ENCODE measurements around the gene NAA25.

NAA25 gene

DNA sequence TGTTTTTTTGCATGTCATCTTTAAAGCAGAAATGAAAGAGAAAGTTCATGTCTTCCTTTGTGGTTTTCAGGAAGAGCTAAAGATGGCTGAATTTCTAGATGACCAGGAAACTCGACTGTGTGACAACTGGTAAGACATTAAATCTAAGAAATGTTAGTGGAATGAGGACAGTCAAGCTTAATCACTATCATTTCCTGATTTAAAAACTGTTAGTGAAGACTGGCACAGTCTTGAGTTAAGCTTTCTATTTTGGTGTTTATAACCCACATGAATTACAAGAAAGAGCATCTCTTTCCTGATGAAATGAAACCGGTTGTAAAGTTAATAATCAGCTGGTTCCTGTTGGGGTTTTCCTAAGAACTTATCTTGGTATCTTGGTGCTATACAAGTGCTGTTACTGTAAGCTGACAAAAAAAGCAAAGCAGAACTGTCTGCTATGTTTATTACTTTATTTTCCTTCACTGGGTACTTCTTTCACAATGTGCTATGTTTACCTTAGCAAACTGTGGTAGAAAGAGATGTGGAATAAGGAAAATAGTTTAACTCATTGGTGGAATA, 21.9 kb upstream of the NAA25 start:
- H3K36me3 ChIP-seq (ENCODE audit: control insufficient read depth, insufficient read depth, low read length), result peaks cover 14% of the 10 kb centered on the region
- H3K9me3 ChIP-seq (ENCODE audit: control insufficient read depth, insufficient read depth, low read depth, low read length), result no peaks in the 10 kb centered on the region
- H3K9ac ChIP-seq (ENCODE audit: low read length), result no peak overlapping the region
- H3K4me3 ChIP-seq (ENCODE audit: low read depth, low read length), result no peak overlapping the region
- no peaks in the 10 kb centered on the region for H3K27me3 ChIP-seq (ENCODE audit: control insufficient read depth, insufficient read depth, low read length)
- no peak overlapping the region for H3K27ac ChIP-seq (ENCODE audit: low read depth, low read length)
- H3K4me1 ChIP-seq (ENCODE audit: control insufficient read depth, insufficient read depth, low read length), result 0 out of 2 replicates have a peak, but pooled peaks cover 2% of the 10 kb centered on the region

DNA sequence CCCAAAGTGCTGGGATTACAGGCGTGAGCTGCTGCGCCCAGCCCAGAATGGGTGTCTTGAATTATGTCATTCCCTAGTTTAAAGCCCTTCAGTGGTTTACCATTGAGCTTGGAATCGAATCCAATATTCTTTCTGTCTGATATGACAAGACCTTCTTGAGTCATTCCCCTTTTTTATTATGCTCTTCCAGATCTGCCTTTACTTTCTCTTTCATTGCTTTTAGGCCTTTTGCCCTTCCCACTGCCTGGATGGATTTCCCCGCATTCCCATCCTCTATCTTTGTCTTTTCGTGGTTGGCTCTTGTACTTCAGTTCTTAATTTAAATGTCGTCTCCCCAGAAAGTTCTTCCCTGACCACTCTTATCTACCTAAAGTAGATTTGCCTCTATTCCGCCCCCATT, 18.3 kb upstream of the NAA25 start:
- no peak overlapping the region for H3K4me3 ChIP-seq (ENCODE audit: low read depth, low read length)
- no peak overlapping the region for H3K27ac ChIP-seq (ENCODE audit: low read depth, low read length)
- peaks cover 12% of the 10 kb centered on the region for H3K4me1 ChIP-seq (ENCODE audit: control insufficient read depth, insufficient read depth, low read length)
- no peaks in the 10 kb centered on the region for H3K9me3 ChIP-seq (ENCODE audit: control insufficient read depth, insufficient read depth, low read depth, low read length)
- peaks cover 3% of the 10 kb centered on the region; the same call in 1 of the 2 replicates for H3K36me3 ChIP-seq (ENCODE audit: control insufficient read depth, insufficient read depth, low read length)
- no peaks in the 10 kb centered on the region for H3K27me3 ChIP-seq (ENCODE audit: control insufficient read depth, insufficient read depth, low read length)
- no peak overlapping the region for H3K9ac ChIP-seq (ENCODE audit: low read length)

DNA sequence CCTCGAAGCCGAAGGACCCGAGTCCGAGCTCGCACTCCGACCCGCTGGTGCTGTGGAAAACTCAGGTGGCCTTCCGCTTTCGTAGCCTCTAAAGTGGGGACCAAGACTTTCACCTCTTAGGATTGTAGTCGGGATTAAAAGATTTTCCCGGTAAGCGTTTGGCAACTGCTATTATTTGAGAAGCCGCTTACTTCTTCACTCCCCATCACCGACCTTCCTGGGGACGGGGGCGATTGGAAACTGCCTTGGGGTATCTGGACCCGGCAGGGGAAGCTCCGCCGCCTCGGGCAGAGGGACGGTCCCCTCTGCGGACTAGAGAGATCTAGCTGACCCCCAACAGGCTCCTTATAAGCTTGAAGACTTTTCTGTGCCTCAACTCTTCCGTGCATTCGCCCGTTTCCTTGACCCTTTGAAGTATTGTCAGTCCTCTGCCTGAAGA, 17.4 kb upstream of the NAA25 start:
- Histone ChIP-seq H3K4me3 (ENCODE audit: low read depth, low read length) (peak overlapping the region; percentile 78), H3K4me1 (ENCODE audit: control insufficient read depth, insufficient read depth, low read length) (peaks cover 15% of the 10 kb centered on the region), H3K9me3 (ENCODE audit: control insufficient read depth, insufficient read depth, low read depth, low read length) (no peaks in the 10 kb centered on the region), H3K9ac (ENCODE audit: low read length) (peak overlapping the region; percentile 77), H3K27ac (ENCODE audit: low read depth, low read length) (no peak overlapping the region; the same call in 1 of the 2 replicates), H3K36me3 (ENCODE audit: control insufficient read depth, insufficient read depth, low read length) (peaks cover 3% of the 10 kb centered on the region; the same call in 1 of the 2 replicates), H3K27me3 (ENCODE audit: control insufficient read depth, insufficient read depth, low read length) (no peaks in the 10 kb centered on the region)

DNA sequence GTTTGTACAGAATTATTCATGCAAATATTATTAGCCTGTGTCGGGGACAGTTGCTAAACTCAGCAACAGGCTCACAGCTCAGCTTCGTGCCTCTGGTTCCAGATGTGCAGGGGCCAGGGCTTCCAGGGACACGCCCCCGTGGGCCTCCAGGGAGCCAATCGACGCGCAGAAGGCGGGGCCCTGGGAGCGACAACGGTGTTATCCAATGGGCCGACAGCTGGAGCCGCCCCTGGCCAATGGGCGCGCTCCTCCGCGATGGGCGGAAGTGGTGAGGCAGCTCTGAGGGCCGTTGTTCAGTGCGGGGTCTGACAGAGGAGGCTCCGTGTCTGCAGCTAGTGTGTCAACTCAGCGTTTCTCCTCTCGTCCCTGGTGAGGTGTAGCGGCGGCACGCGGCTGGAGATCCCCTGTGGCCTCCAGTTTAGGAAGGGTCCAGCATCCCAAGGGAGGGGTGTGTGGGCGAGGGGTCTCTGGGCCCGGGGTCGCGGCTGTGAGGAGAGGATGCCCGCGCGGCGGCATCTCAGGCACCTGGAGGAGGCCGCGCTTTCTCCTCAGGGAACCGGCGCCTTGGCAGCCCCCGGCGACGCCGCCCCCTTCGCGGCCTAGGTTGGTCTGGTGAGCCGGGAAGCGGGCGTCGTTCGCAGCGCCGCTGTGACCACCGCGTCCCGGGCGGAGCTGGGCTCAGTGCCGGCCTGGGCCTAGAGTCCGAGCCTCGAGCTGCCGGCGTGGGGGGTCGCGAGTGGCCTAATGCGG, 16.8 kb upstream of the NAA25 start, which contains the start of gene TRAFD1:
Gene TRAFD1 (plus strand): TSS at position 311 of the 750 bp plus-strand sequence. CDS start 4,963 bp downstream, outside the sequence.
- no peak within 1 kb of the TSS; the same call in 1 of the 2 replicates for H3K27ac ChIP-seq (ENCODE audit: low read depth, low read length)
- peak within 1 kb of the TSS; percentile 78 for H3K4me3 ChIP-seq (ENCODE audit: low read depth, low read length)
- peak within 1 kb of the TSS; percentile 77 for H3K9ac ChIP-seq (ENCODE audit: low read length)
- no peaks in the 10 kb centered on the region for H3K36me3 ChIP-seq (ENCODE audit: control insufficient read depth, insufficient read depth, low read length)
- peaks cover 15% of the 10 kb centered on the region for H3K4me1 ChIP-seq (ENCODE audit: control insufficient read depth, insufficient read depth, low read length)
- no peaks in the 10 kb centered on the region for H3K9me3 ChIP-seq (ENCODE audit: control insufficient read depth, insufficient read depth, low read depth, low read length)
- no peaks in the 10 kb centered on the region for H3K27me3 ChIP-seq (ENCODE audit: control insufficient read depth, insufficient read depth, low read length)

DNA sequence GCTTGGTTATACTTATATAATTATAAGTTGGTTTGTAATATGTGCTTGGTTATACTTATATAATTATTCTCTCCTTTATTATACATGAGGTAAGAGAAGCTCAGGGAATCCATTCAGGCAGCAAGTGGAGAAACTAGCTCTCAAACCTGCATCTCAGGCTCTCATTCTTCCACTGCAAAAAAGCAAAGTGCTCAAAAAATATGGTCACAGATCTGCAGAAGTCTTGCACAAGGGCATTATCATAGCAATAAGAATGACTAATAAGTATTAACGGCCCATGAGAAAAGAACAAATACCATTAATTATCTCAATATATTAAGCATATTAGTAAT, 16.3 kb upstream of the NAA25 start:
- no peaks in the 10 kb centered on the region for H3K36me3 ChIP-seq (ENCODE audit: control insufficient read depth, insufficient read depth, low read length)

DNA sequence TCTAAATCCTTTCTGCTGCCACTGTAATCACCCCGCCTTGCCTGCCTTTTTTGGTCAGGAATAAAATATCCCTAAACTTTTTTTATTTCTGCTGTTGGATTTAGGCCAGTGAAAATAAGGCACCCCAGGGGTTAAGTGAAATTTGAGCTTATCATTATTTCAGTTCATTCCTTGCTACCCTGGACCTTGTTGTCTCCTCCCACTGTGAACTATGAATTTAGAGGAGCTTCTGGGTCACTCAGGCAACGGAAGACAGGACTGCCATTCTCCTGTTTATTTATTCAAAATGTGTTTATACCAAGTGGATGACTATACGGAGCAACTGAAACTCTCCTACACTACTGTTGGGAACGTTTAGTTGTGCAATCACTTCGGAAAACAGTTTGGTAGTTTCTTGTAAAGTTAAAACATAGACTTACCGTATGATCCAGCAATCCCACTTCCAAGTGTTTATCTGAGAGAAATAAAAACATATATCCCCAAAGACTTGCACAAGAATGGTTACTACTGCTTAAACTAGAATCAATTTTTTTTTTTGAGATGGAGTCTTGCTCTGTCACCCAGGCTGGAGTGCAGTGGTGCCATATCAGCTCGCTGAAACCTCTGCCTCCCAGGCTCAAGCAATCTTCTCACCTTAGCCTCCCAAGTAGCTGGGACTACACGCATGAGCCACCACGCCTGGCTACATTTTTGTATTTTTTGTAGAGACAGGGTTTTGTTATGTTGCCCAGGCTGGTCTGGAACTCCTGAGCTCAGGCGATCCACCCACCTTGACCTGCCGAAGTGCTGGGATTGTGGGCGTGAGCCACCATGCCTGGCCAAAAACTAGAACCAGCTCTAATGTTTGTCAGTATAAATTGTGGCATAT, 14.5 kb upstream of the NAA25 start:
- Histone ChIP-seq H3K27ac (ENCODE audit: low read depth, low read length) (no peak overlapping the region), H3K4me3 (ENCODE audit: low read depth, low read length) (no peak overlapping the region), H3K9ac (ENCODE audit: low read length) (no peak overlapping the region), H3K9me3 (ENCODE audit: control insufficient read depth, insufficient read depth, low read depth, low read length) (no peaks in the 10 kb centered on the region), H3K36me3 (ENCODE audit: control insufficient read depth, insufficient read depth, low read length) (no peaks in the 10 kb centered on the region), H3K4me1 (ENCODE audit: control insufficient read depth, insufficient read depth, low read length) (peaks cover 15% of the 10 kb centered on the region), H3K27me3 (ENCODE audit: control insufficient read depth, insufficient read depth, low read length) (no peaks in the 10 kb centered on the region)

More for the DNA sequence above, 16.3 kb upstream of the NAA25 start:
- H3K9ac ChIP-seq (ENCODE audit: low read length), result no peak overlapping the region
- H3K4me1 ChIP-seq (ENCODE audit: control insufficient read depth, insufficient read depth, low read length), result peaks cover 15% of the 10 kb centered on the region
- H3K27me3 ChIP-seq (ENCODE audit: control insufficient read depth, insufficient read depth, low read length), result no peaks in the 10 kb centered on the region
- H3K4me3 ChIP-seq (ENCODE audit: low read depth, low read length), result no peak overlapping the region
- H3K27ac ChIP-seq (ENCODE audit: low read depth, low read length), result no peak overlapping the region
- no peaks in the 10 kb centered on the region for H3K9me3 ChIP-seq (ENCODE audit: control insufficient read depth, insufficient read depth, low read depth, low read length)

DNA sequence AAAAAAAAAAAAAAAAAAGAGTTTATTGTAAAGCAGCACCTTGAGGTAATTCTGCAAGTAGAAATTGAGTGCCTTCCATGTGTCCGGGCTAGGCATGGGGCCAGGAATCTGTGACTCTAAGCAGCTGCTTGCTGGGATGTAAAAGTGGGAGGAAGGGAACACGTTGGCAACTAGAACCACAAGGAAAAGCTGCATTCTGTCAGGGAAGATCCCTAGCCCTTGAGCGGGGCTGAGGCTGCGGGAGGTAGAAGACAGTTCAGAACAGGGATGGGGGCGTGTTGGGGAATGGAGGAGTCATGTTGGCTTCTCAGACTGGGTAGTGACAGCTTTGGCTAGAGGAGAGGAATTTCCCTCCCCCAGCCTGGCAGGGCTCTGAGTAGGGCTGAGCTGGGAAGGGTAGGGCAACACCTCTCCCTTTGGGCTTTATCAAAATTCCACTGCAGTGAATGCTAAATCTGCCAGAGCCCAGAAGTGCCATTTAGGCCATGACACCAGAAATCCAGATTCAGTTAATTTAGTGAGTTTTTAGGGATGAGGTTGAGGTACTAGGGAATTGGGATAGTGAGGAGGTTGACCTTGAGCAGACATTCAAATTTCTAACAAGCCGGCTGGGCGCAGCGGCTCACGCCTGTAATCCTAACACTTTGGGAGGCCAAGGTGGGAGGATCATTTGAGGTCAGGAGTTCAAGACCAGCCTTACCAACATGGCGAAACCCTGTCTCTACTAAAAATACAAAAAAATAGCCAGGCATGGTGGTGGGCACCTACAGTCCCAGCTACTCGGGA, 13.4 kb upstream of the NAA25 start:
- no peak overlapping the region for H3K4me3 ChIP-seq (ENCODE audit: low read depth, low read length)
- H3K9me3 ChIP-seq (ENCODE audit: control insufficient read depth, insufficient read depth, low read depth, low read length), result no peaks in the 10 kb centered on the region
- H3K27ac ChIP-seq (ENCODE audit: low read depth, low read length), result no peak overlapping the region
- H3K36me3 ChIP-seq (ENCODE audit: control insufficient read depth, insufficient read depth, low read length), result no peaks in the 10 kb centered on the region
- H3K9ac ChIP-seq (ENCODE audit: low read length), result no peak overlapping the region
- no peaks in the 10 kb centered on the region for H3K27me3 ChIP-seq (ENCODE audit: control insufficient read depth, insufficient read depth, low read length)
- H3K4me1 ChIP-seq (ENCODE audit: control insufficient read depth, insufficient read depth, low read length), result peaks cover 15% of the 10 kb centered on the region

DNA sequence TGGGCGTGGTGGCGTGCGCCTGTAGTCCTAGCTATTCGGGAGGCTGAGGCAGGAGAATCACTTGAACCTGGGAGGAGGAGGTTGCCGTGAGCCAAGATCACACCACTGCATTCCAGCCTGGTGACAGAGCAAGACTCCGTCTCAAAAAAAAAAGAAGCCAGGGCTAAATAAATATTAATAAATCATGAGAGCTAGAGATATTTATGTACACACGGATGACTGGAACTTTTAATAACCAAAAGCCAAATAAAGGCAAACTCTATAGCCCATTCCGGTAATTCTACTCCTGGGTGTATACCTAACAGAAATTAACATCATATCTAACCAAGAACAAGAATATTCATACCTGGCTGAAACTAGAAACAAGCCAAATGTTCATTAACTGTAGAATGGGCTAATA, 9.1 kb upstream of the NAA25 start:
- Histone ChIP-seq H3K4me3 (ENCODE audit: low read depth, low read length) (no peak overlapping the region), H3K4me1 (ENCODE audit: control insufficient read depth, insufficient read depth, low read length) (peaks cover 17% of the 10 kb centered on the region), H3K27me3 (ENCODE audit: control insufficient read depth, insufficient read depth, low read length) (no peaks in the 10 kb centered on the region), H3K27ac (ENCODE audit: low read depth, low read length) (no peak overlapping the region), H3K9me3 (ENCODE audit: control insufficient read depth, insufficient read depth, low read depth, low read length) (no peaks in the 10 kb centered on the region), H3K36me3 (ENCODE audit: control insufficient read depth, insufficient read depth, low read length) (no peaks in the 10 kb centered on the region), H3K9ac (ENCODE audit: low read length) (no peak overlapping the region)

DNA sequence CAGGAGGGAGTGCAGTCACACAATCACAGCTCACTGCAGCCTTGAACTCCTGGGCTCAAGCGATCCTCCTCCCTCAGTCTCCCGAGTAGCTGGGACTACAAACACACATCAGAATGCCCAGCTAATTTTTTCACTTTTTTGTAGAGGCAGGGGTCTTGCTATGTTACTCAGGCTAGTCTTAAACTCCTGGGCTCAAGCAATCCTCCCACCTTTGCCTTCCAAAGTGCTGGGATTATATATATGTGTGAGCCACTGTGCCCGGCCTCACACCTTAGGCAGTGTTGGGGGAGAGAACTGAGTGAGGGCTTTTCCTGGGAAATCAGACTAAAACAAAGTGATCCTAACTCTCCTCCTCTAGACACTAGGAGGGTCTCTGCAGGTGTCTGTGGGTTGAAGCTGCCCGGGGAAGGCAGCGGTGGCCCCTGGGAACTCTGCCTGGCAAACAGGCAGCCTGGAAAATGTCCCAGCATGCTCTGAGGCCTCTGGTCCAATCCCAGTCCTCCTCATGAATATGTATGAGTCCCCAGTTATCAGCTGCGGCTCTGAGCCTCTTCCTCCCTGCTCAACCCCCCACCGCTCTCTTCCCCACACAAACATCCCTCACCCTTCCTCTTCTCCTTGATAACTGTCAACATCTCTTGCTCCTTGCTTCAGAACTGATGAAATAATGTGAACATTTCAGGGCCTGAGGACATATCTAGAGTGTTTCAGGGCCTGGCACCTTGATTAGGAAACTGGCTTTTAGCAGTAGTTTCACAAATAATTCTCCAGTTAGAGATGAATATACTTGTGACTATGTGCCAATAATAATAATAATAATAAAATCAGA, 7.9 kb upstream of the NAA25 start:
- peak overlapping the region; percentile 8 for H3K9ac ChIP-seq (ENCODE audit: low read length)
- H3K27ac ChIP-seq (ENCODE audit: low read depth, low read length), result 0 out of 2 replicates have a peak overlapping the region, but pooled peaks have one; percentile 5
- no peaks in the 10 kb centered on the region for H3K27me3 ChIP-seq (ENCODE audit: control insufficient read depth, insufficient read depth, low read length)
- H3K36me3 ChIP-seq (ENCODE audit: control insufficient read depth, insufficient read depth, low read length), result no peaks in the 10 kb centered on the region
- H3K9me3 ChIP-seq (ENCODE audit: control insufficient read depth, insufficient read depth, low read depth, low read length), result no peaks in the 10 kb centered on the region
- H3K4me3 ChIP-seq (ENCODE audit: low read depth, low read length), result no peak overlapping the region
- peaks cover 18% of the 10 kb centered on the region for H3K4me1 ChIP-seq (ENCODE audit: control insufficient read depth, insufficient read depth, low read length)

Measured in HUES6 (cell line).